A673 (cell line): ENCODE measurements around the gene RCAN3.
"Not testable (repeated sequence)": the region's sequence is repeated elsewhere in the genome, so short reads cannot be mapped to it uniquely, and the experiment has no call there.

Experiments used
- CTCF ChIP-seq: fragments of 300-800, 200-600 bp; sonication (generic); conservative IDR thresholded peaks from 2 replicates; pipeline ENCODE4 v1.5.1; 2017; ENCODE audit warnings: low read depth, mild to moderate bottlenecking, antibody characterized with exemption, low read length, moderate library complexity, mixed read lengths
- EZH2 ChIP-seq: fragments of 200-600 bp; sonication (generic); IDR thresholded peaks from 2 replicates; pipeline ENCODE4 v1.6.1; 2017; ENCODE audit warnings: borderline replicate concordance, low read depth, mild to moderate bottlenecking, mixed read lengths, antibody characterized with exemption, low read length; ENCODE audit not compliant: poor library complexity, severe bottlenecking

GRCh38 chr1:24529292-24529691, 26.7 kb downstream of the RCAN3 start:
- not testable (repeated sequence) for TF ChIP-seq CTCF, EZH2
